Activated CD4-positive, CD25-positive, alpha-beta regulatory T cell (primary cell): ENCODE measurements around the gene EPHB1.

Source experiments
- DNase-seq, 4 experiments: peaks; one replicate each; lab custom pipeline; 2025; lab: John Stamatoyannopoulos, UW

Gene EPHB1

GRCh38 chr3:134794950-134795745, at the start of gene EPHB1:
EPHB1 (plus strand) TSS chr3:134795260.
- DNase-seq = peak; percentile 13 to 43 (median 20)

GRCh38 chr3:134748698-134749097, 46.4 kb upstream of the EPHB1 start:
- no peak for DNase-seq

GRCh38 chr3:134749174-134749573, 45.9 kb upstream of the EPHB1 start:
- no peak for DNase-seq

- DNase-seq = no peak
These were observed 45.1 kb upstream of the EPHB1 start for GRCh38 chr3:134749802-134750553.

GRCh38 chr3:134751831-134752230, 43.2 kb upstream of the EPHB1 start:
- DNase-seq = no peak

- DNase-seq = no peak
These were observed 42.1 kb upstream of the EPHB1 start for GRCh38 chr3:134752761-134753461.

GRCh38 chr3:134753999-134754742, 40.9 kb upstream of the EPHB1 start:
- DNase-seq = no peak

- DNase-seq = peak in 1 of 4 experiments; percentile 1
These were observed 40.1 kb upstream of the EPHB1 start for GRCh38 chr3:134754768-134755559.

GRCh38 chr3:134755821-134756220, 39.2 kb upstream of the EPHB1 start:
- no peak for DNase-seq

GRCh38 chr3:134757549-134758069, 37.5 kb upstream of the EPHB1 start:
- DNase-seq = no peak

GRCh38 chr3:134761213-134761612, 33.8 kb upstream of the EPHB1 start:
- no peak for DNase-seq

- DNase-seq = no peak
These were observed 33.0 kb upstream of the EPHB1 start for GRCh38 chr3:134762016-134762415.

GRCh38 chr3:134765468-134765867, 29.6 kb upstream of the EPHB1 start:
- no peak for DNase-seq

- no peak for DNase-seq
These were observed 28.8 kb upstream of the EPHB1 start for GRCh38 chr3:134766290-134766689.

GRCh38 chr3:134768116-134768515, 26.9 kb upstream of the EPHB1 start:
- DNase-seq = no peak

- no peak for DNase-seq
These were observed 26.2 kb upstream of the EPHB1 start for GRCh38 chr3:134768837-134769236.

- no peak for DNase-seq
These were observed 25.7 kb upstream of the EPHB1 start for GRCh38 chr3:134769287-134769868.

- no peak for DNase-seq
These were observed 23.0 kb upstream of the EPHB1 start for GRCh38 chr3:134772011-134772410.

- no peak for DNase-seq
These were observed 22.5 kb upstream of the EPHB1 start for GRCh38 chr3:134772591-134772990.

GRCh38 chr3:134775831-134776230, 19.2 kb upstream of the EPHB1 start:
- DNase-seq = no peak

GRCh38 chr3:134776518-134776917, 18.5 kb upstream of the EPHB1 start:
- DNase-seq = no peak
